OCI-LY7 (cell line): ENCODE measurements around the gene EDAR. TPM values are rescaled to one million over a fixed set of nuclear protein-coding genes. Genes with fewer than 3 reads are reported as not detected.
A peak's percentile ranks its signal among the peaks of the same experiment; 100 is the strongest.

Source experiments
- Bru-seq: library from RNA; stranded (reverse); fragments of 400-500 nt; gene quantifications from one replicate; lab custom pipeline; 2021; lab: Mats Ljungman, UMichigan
- BruChase-seq, 2 experiments: library from RNA; stranded (reverse); fragments of 400-500 nt; gene quantifications; one replicate each; lab custom pipeline; 2021; lab: Mats Ljungman, UMichigan
- BruUV-seq: library from RNA; stranded (reverse); fragments of 400-500 nt; replicated peaks from 2 replicates; lab custom pipeline; 2021; lab: Mats Ljungman, UMichigan
- CTCF ChIA-PET: fragments of 300-600 bp; sonication (Branson Sonifier 250); formaldehyde crosslinking; loops from one replicate; lab custom pipeline; 2022; ENCODE audit warnings: antibody characterized with exemption; ENCODE audit not compliant: unreplicated experiment; lab: Charles Lee
- POLR2A ChIA-PET: fragments of 300-600 bp; sonication (Branson Sonifier 250); formaldehyde crosslinking; loops from one replicate; lab custom pipeline; 2022; ENCODE audit warnings: antibody characterized with exemption; lab: Charles Lee
- DNase-seq: peaks from one replicate; pipeline ENCODE4 v3.0.0-alpha.2; 2015; ENCODE audit warnings: low spot score
- H2AFZ ChIP-seq: fragments of 200-600 bp; sonication (generic), shearing (Covaris generic); 2 replicates; pipeline ENCODE4 v1.6.1; 2014; ENCODE audit warnings: mild to moderate bottlenecking, antibody characterized with exemption, low read length, moderate library complexity
- H3K27ac ChIP-seq: fragments of 200-600 bp; sonication (generic); 2 replicates; pipeline ENCODE4 v1.5.1; 2014; ENCODE audit warnings: mixed run types, low read depth, mild to moderate bottlenecking, moderate library complexity, low read length, inconsistent platforms; ENCODE audit not compliant: poor library complexity, severe bottlenecking
- H3K36me3 ChIP-seq: fragments of 200-600 bp; sonication (generic); 2 replicates; pipeline ENCODE4 v1.6.1; 2014; ENCODE audit warnings: mild to moderate bottlenecking, antibody characterized with exemption, low read length, moderate library complexity, mixed read lengths; ENCODE audit not compliant: insufficient read depth
- H3K4me1 ChIP-seq: fragments of 200-600 bp; sonication (generic); 2 replicates; pipeline ENCODE4 v1.5.1; 2014; ENCODE audit warnings: mild to moderate bottlenecking, low read length; ENCODE audit not compliant: insufficient read depth, poor library complexity, severe bottlenecking
- H3K4me2 ChIP-seq: fragments of 200-600 bp; sonication (generic); 2 replicates; pipeline ENCODE4 v1.6.1; 2014; ENCODE audit warnings: mild to moderate bottlenecking, low read length
- H3K4me3 ChIP-seq: fragments of 200-600 bp; sonication (generic); 2 replicates; pipeline ENCODE4 v1.5.1; 2014; ENCODE audit warnings: mild to moderate bottlenecking, low read depth, low read length; ENCODE audit not compliant: poor library complexity, severe bottlenecking
- H3K79me2 ChIP-seq: fragments of 200-600 bp; sonication (generic); 2 replicates; pipeline ENCODE4 v1.6.1; 2016; ENCODE audit warnings: low read depth, mild to moderate bottlenecking, low read length, moderate library complexity, mixed read lengths; ENCODE audit not compliant: insufficient read depth
- H3K9me2 ChIP-seq: fragments of 200-600 bp; sonication (generic); 2 replicates; pipeline ENCODE4 v1.6.1; 2016; ENCODE audit warnings: mild to moderate bottlenecking, low read length, mixed read lengths; ENCODE audit not compliant: insufficient read depth
- H3K9me3 ChIP-seq: fragments of 200-600 bp; sonication (generic); 2 replicates; pipeline ENCODE4 v1.6.1; 2014; ENCODE audit warnings: mild to moderate bottlenecking, mixed run types, low read length, mixed read lengths
- H4K20me1 ChIP-seq: fragments of 200-600 bp; sonication (generic); 2 replicates; pipeline ENCODE4 v1.6.1; 2014; ENCODE audit warnings: mild to moderate bottlenecking, antibody characterized with exemption, low read length, moderate library complexity, mixed read lengths; ENCODE audit not compliant: insufficient read depth
- CTCF ChIP-seq: fragments of 200-600 bp; sonication (generic); conservative IDR thresholded peaks from 2 replicates; pipeline ENCODE4 v1.5.1; 2014; ENCODE audit warnings: mild to moderate bottlenecking, antibody characterized with exemption, low read length, moderate library complexity, mixed read lengths
- EZH2phosphoT487 ChIP-seq: fragments of 200-600 bp; sonication (generic); IDR thresholded peaks from 2 replicates; pipeline ENCODE4 v1.6.1; 2018; ENCODE audit warnings: low read depth, borderline replicate concordance, mild to moderate bottlenecking, mixed run types, antibody characterized with exemption, low read length, moderate library complexity, mixed read lengths
- intact Hi-C: fragments of 100-400 bp; cut with micrococcal nuclease; formaldehyde crosslinking; loops from one replicate; pipeline ENCODE4 v1.10.0; 2022; ENCODE audit not compliant: unreplicated experiment
- long read RNA-seq: library from polyadenylated mRNA; stranded (forward); transcript quantifications from one replicate; pipeline ENCODE4 v2.0.0, GENCODE V29; 2022
- total RNA-seq, 2 experiments: library from RNA; depleted of rRNA in 1 of 2; stranded (reverse); fragments of >200 nt in 1 of 2; shearing (Covaris generic) in 1 of 2; gene quantifications; 2 replicates each; pipeline ENCODE4 v1.2.3, GENCODE V29; 2014 to 2022

Gene EDAR
- total RNA-seq (2014; rRNA removed; shearing (Covaris generic)) = not detected in 2 replicates
- not detected in 2 replicates for total RNA-seq (2022)
- Bru-seq, nascent RNA = not detected
- BruChase-seq, experiment 1, labeled RNA remaining after a 6-hour chase = not detected
- BruChase-seq, experiment 2, labeled RNA remaining after a 2-hour chase = not detected
- long read RNA-seq = 0 reads

GRCh38 chr2:108988796-108989713, at the start of gene EDAR:
Gene EDAR, minus strand, starts transcription at chr2:108989220. Its CDS starts 58,206 bp downstream, at chr2:108931014.
- Histone ChIP-seq H3K27ac (no peak within 1 kb of the TSS), H3K4me1 (no peaks in the 10 kb centered on the region), H3K9me3 (no peaks in the 10 kb centered on the region), H3K79me2 (no peaks in the 10 kb centered on the region), H2AFZ (no peak within 1 kb of the TSS), H3K9me2 (no peaks in the 10 kb centered on the region), H3K4me2 (no peak within 1 kb of the TSS), H3K4me3 (no peak within 1 kb of the TSS), H3K36me3 (no peaks in the 10 kb centered on the region), H4K20me1 (no peaks in the 10 kb centered on the region)
- POLR2A ChIA-PET = interaction anchor here (0.6 kb wide), 1 partner anchor 678 kb away, joined by 3 read pairs; no protein-coding TSS in a partner anchor
- intact Hi-C loops = no loop called here
- no peak for TF ChIP-seq EZH2phosphoT487
- TF ChIP-seq CTCF = peak; percentile 53
- CTCF ChIA-PET = no interaction called here
- BruUV-seq = no TSS peak
- DNase-seq = peak; percentile 4

- intact Hi-C loops = no loop called here
- Histone ChIP-seq H4K20me1 (no peaks in the 10 kb centered on the region), H3K27ac (no peak overlapping the region), H2AFZ (no peak overlapping the region), H3K4me1 (no peaks in the 10 kb centered on the region), H3K36me3 (no peaks in the 10 kb centered on the region), H3K4me3 (no peak overlapping the region), H3K9me3 (no peaks in the 10 kb centered on the region), H3K79me2 (no peaks in the 10 kb centered on the region), H3K4me2 (no peak overlapping the region), H3K9me2 (no peaks in the 10 kb centered on the region)
- no peak for TF ChIP-seq CTCF
- no peak for TF ChIP-seq EZH2phosphoT487
- ChIA-PET POLR2A (no interaction called here), CTCF (no interaction called here)
- BruUV-seq = no TSS peak
- DNase-seq = no peak
These were observed 44.2 kb upstream of the EDAR start for GRCh38 chr2:109033171-109033570.
